Brain microvascular endothelial cell (primary cell): ENCODE measurements around the gene PRPF40A.
A peak's percentile ranks its signal among the peaks of the same experiment; 100 is the strongest.

Experiments
- DNase-seq: peaks from one replicate; pipeline ENCODE4 v3.0.0-alpha.2; 2020
- H3K27ac ChIP-seq: fragments of 250-450 bp; sonication (Bioruptor Pico); 2 replicates; pipeline ENCODE4 v1.5.1; 2020; ENCODE audit warnings: mild to moderate bottlenecking, moderate library complexity
- H3K27me3 ChIP-seq: fragments of 250-450 bp; sonication (Bioruptor Pico); replicated peaks from 2 replicates; pipeline ENCODE4 v1.5.1; 2020; ENCODE audit warnings: mild to moderate bottlenecking
- H3K36me3 ChIP-seq: fragments of 250-450 bp; sonication (Bioruptor Pico); replicated peaks from 2 replicates; pipeline ENCODE4 v1.5.1; 2020; ENCODE audit warnings: mild to moderate bottlenecking
- H3K4me3 ChIP-seq: 2 replicates; pipeline ENCODE4 v1.5.1; 2011; ENCODE audit warnings: low read depth, mild to moderate bottlenecking, control low read depth, low read length, moderate library complexity
- in situ Hi-C: cut with HindIII; loops from 2 replicates; pipeline ENCODE4 v1.10.0; 2017; ENCODE audit warnings: low sequenced_read_pairs, low pct_ligation_motif_present
- TF ChIP-seq, protein P1 (sequence below): IDR thresholded peaks from 2 replicates; pipeline ENCODE4 v1.5.1; 2011; ENCODE audit warnings: low read depth, mild to moderate bottlenecking, moderate library complexity, low read length, control low read depth, inconsistent platforms; ENCODE audit errors: missing control alignments

Gene PRPF40A

GRCh38 chr2:152694161-152694661 is 23.1 kb downstream of the PRPF40A start:
- H3K27ac ChIP-seq: peak overlapping the region; percentile 72
- DNase-seq: peak; percentile 87
- H3K27me3 ChIP-seq: no peaks in the 10 kb centered on the region
- in situ Hi-C loops: no loop called here
- peak overlapping the region; percentile 46 for H3K4me3 ChIP-seq
- H3K36me3 ChIP-seq: peaks cover 12% of the 10 kb centered on the region
- TF ChIP-seq, protein P1, sequence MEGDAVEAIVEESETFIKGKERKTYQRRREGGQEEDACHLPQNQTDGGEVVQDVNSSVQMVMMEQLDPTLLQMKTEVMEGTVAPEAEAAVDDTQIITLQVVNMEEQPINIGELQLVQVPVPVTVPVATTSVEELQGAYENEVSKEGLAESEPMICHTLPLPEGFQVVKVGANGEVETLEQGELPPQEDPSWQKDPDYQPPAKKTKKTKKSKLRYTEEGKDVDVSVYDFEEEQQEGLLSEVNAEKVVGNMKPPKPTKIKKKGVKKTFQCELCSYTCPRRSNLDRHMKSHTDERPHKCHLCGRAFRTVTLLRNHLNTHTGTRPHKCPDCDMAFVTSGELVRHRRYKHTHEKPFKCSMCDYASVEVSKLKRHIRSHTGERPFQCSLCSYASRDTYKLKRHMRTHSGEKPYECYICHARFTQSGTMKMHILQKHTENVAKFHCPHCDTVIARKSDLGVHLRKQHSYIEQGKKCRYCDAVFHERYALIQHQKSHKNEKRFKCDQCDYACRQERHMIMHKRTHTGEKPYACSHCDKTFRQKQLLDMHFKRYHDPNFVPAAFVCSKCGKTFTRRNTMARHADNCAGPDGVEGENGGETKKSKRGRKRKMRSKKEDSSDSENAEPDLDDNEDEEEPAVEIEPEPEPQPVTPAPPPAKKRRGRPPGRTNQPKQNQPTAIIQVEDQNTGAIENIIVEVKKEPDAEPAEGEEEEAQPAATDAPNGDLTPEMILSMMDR: no peak

DNA sequence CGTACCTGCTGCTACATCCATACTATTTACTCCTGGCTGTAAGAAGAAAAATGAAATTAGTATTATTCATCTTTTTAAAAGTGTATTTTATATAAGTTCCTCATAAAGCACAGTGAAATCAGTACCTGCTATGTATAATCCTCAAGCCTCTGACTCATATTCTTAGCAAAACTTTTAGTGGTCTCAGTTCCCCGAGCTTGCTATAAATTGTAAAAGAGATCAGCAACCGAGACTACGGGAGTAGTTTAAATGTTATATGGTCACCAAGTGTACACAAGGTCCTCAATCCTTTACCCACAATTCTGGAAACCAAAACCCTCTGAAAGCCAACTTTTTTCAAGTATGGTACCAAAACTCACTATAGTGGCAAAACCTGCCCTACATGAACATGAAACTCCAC is 24.2 kb downstream of the PRPF40A start:
- H3K27ac ChIP-seq: no peak overlapping the region
- in situ Hi-C loops: no loop called here
- H3K27me3 ChIP-seq: no peaks in the 10 kb centered on the region
- no peak overlapping the region for H3K4me3 ChIP-seq
- peaks cover 12% of the 10 kb centered on the region for H3K36me3 ChIP-seq
- DNase-seq: no peak
- TF ChIP-seq, protein P1: no peak

DNA sequence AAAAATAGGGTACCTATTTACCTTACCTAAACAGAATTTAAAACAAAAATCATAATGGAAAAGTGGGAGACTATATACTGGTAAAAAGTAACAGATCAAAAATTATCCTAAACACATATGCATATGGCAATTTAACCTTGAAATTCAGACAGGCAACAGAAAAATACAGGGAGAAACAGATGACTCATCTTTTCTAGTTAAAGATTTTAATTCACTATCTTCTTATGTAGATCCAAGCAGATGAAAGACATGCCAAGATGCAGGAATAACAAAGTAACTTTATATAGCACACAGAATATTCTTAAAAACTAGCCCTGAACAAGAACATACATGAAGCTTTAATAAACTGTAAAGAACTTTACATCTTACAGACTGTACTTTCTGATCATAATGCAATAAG is 30.9 kb downstream of the PRPF40A start:
- TF ChIP-seq, protein P1: no peak
- H3K36me3 ChIP-seq: peaks cover 3% of the 10 kb centered on the region
- in situ Hi-C loops: no loop called here
- H3K27ac ChIP-seq: no peak overlapping the region
- H3K4me3 ChIP-seq: no peak overlapping the region
- H3K27me3 ChIP-seq: no peaks in the 10 kb centered on the region
- DNase-seq: no peak

- Histone ChIP-seq H3K27ac (no peak overlapping the region), H3K27me3 (no peaks in the 10 kb centered on the region), H3K36me3 (peaks cover 21% of the 10 kb centered on the region), H3K4me3 (no peak overlapping the region)
- DNase-seq: no peak
- TF ChIP-seq, protein P1: no peak
- in situ Hi-C loops: no loop called here
Measured at GRCh38 chr2:152683400-152683799, 33.9 kb downstream of the PRPF40A start.

DNA sequence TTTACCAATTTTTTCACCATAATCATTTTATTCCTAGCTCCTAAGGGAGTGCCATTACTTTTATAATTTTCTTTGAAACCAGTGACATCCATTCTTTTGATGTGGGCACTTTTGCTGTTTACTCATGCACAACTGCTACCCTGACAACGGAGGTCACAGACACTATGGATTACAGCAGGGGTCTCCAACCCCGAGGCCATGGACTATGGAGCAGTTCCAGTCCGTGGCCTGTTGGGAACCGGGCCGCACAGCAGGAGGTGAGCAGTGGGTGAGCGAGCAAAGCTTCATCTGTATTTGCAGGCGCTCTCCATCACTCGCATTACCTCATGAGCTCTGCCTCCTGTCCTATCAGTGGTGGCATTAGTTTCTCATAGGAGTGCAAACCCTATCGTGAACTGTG is 34.6 kb downstream of the PRPF40A start:
- Histone ChIP-seq H3K36me3 (peaks cover 19% of the 10 kb centered on the region), H3K4me3 (no peak overlapping the region), H3K27ac (no peak overlapping the region), H3K27me3 (no peaks in the 10 kb centered on the region)
- DNase-seq: no peak
- in situ Hi-C loops: no loop called here
- TF ChIP-seq, protein P1: no peak

DNA sequence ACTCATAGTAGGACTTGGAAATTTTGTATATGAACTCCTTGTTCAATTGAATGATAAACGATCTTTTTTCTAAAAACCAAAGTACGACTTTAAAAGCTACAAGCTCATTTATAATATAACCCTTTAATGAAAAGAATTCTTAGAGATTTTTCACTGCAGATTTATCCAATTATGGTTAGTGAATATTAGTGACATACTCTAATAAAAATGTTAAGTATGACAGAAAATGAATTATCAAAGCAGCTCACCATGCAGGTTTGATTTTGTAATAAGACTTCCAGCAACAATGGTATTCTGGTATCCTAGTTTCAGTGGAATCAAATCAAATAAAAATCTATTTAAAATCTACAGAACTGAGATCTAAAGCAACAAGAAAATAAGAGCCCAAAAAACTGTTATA is 38.5 kb downstream of the PRPF40A start:
- in situ Hi-C loops: no loop called here
- no peak for DNase-seq
- H3K27me3 ChIP-seq: no peaks in the 10 kb centered on the region
- peaks cover 42% of the 10 kb centered on the region for H3K36me3 ChIP-seq
- H3K27ac ChIP-seq: no peak overlapping the region
- H3K4me3 ChIP-seq: no peak overlapping the region
- TF ChIP-seq, protein P1: no peak
